Panc1 (cell line): ENCODE data around the gene EVC. TPM values are rescaled to one million over a fixed set of nuclear protein-coding genes. Genes with fewer than 3 reads are reported as not detected.

Experiments used
- ATAC-seq: fragments of 200-7000 bp; cut with Tn5 transposase; 2 replicates; pipeline ENCODE4 v1.9.1; 2020; ENCODE audit warnings: mild to moderate bottlenecking, moderate library complexity
- BruUV-seq: library from RNA; stranded (reverse); fragments of 400-500 nt; replicated peaks from 2 replicates; lab custom pipeline; 2021; lab: Mats Ljungman, UMichigan
- CTCF ChIA-PET: fragments of 300-600 bp; sonication (Branson Sonifier 250); formaldehyde crosslinking; loops from one replicate; lab custom pipeline; 2022; ENCODE audit warnings: antibody characterized with exemption; lab: Charles Lee
- POLR2A ChIA-PET: fragments of 300-600 bp; sonication (Branson Sonifier 250); formaldehyde crosslinking; loops from one replicate; lab custom pipeline; 2022; ENCODE audit warnings: antibody characterized with exemption; lab: Charles Lee
- DNase-seq: peaks from one replicate; pipeline ENCODE4 v3.0.0-alpha.2; 2010; ENCODE audit warnings: low read depth, low spot score
- H3K27ac ChIP-seq: 2 replicates; pipeline ENCODE4 v1.5.1; 2011; ENCODE audit warnings: mild to moderate bottlenecking, low read length, inconsistent platforms
- H3K27me3 ChIP-seq: fragments of 200-500 bp; sonication (Bioruptor generic); 2 replicates; pipeline ENCODE4 v1.6.0; 2014; ENCODE audit warnings: low read length, inconsistent platforms; ENCODE audit not compliant: control insufficient read depth, insufficient read depth
- H3K36me3 ChIP-seq: fragments of 200-500 bp; sonication (Bioruptor generic); 2 replicates; pipeline ENCODE4 v1.5.1; 2014; ENCODE audit warnings: inconsistent platforms, mild to moderate bottlenecking, low read length, moderate library complexity; ENCODE audit not compliant: control insufficient read depth, insufficient read depth
- H3K4me1 ChIP-seq: 2 replicates; pipeline ENCODE4 v1.5.1; 2011; ENCODE audit warnings: inconsistent platforms, mild to moderate bottlenecking, low read length, moderate library complexity; ENCODE audit not compliant: control insufficient read depth, insufficient read depth
- H3K4me3 ChIP-seq, 2 experiments: 2 replicates each; pipeline ENCODE4 v1.5.1; 2011 to 2012; ENCODE audit warnings: low read depth in 2 of 2, low read length in 2 of 2, mild to moderate bottlenecking in 2 of 2, inconsistent platforms in 1 of 2, moderate library complexity in 1 of 2
- H3K9me3 ChIP-seq: fragments of 200-500 bp; sonication (Bioruptor generic); 2 replicates; pipeline ENCODE4 v1.5.1; 2014; ENCODE audit warnings: low read depth, mild to moderate bottlenecking, inconsistent platforms, low read length, moderate library complexity; ENCODE audit not compliant: control insufficient read depth, insufficient read depth
- CTCF ChIP-seq: fragments of 450-650 bp; IDR thresholded peaks from 2 replicates; pipeline ENCODE4 v1.5.1; 2017; ENCODE audit warnings: mild to moderate bottlenecking
- POLR2AphosphoS5 ChIP-seq: IDR thresholded peaks from 2 replicates; pipeline ENCODE4 v1.6.1; 2012; ENCODE audit warnings: mild to moderate bottlenecking, low read depth, low read length, moderate library complexity
- REST ChIP-seq, 2 experiments: IDR thresholded peaks; 2 replicates each; pipeline ENCODE4 v1.6.1; 2011 to 2012; ENCODE audit warnings: low read depth in 2 of 2, control low read depth in 1 of 2, low read length in 1 of 2, mild to moderate bottlenecking in 1 of 2, moderate library complexity in 1 of 2; ENCODE audit not compliant: insufficient read depth in 1 of 2
- SIN3A ChIP-seq: IDR thresholded peaks from 2 replicates; pipeline ENCODE4 v1.6.1; 2012; ENCODE audit warnings: low read depth, mild to moderate bottlenecking, low read length, moderate library complexity, borderline replicate concordance; ENCODE audit not compliant: insufficient read depth
- TCF7L2 ChIP-seq: IDR thresholded peaks from 2 replicates; pipeline ENCODE4 v1.6.1; 2011; ENCODE audit warnings: mild to moderate bottlenecking, low read depth, low read length, inconsistent platforms
- in situ Hi-C: cut with HindIII; loops from 2 replicates; pipeline ENCODE4 v1.10.0; 2016; ENCODE audit warnings: low sequenced_read_pairs, low pct_unique_long_range_greater_than_20kb
- intact Hi-C: fragments of 100-400 bp; cut with micrococcal nuclease; formaldehyde crosslinking; loops from one replicate; pipeline ENCODE4 v1.10.0; 2022; ENCODE audit not compliant: unreplicated experiment
- total RNA-seq: library from RNA; stranded (reverse); gene quantifications from one replicate; pipeline ENCODE4 v1.2.1, GENCODE V29; 2021; ENCODE audit not compliant: unreplicated experiment

The EVC gene
- total RNA-seq, 1 experiment from 2014 or later = 12.1 TPM

DNA sequence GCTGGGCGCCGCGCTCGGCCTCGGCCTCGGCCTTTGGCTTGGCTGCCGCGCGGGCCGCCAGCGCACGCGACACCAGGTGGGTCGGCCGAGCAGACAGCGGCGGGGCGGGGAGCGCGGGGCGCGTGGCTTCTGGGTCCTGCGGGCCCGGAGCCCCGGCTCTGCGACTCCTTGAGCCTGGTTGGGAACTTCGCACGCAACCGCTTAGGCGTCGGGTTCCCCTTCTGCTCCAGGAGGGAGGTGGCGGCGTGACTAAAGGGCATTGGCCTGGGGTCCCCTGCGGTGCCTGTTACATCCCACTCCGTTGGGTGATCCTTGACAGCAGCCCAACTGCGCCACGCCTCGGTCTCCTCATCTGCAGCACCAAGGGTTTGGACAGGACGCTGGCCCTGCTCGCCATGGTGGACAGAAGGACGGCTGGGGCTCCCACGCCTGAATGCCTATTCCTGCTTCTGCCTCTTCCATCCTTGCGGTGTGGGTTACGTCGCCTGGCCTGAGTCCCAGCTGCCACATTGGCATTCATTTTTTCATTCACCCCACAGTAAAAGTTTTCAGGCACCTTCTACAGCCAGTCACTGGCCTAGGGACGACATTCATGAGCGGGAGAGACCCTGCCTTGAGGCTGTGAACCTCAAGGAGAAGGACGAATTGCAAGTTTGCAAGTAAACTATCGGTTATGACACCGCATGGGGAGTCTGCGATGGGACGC is 631 bp downstream of the EVC start:
- no TSS peak for BruUV-seq
- ChIA-PET CTCF (no interaction called here), POLR2A (no interaction called here)
- in situ Hi-C loops (no loop called here), intact Hi-C loops (no loop called here)
- ATAC-seq = peak; percentile 64
- H3K36me3 ChIP-seq = no peaks in the 10 kb centered on the region
- no peaks in the 10 kb centered on the region for H3K27me3 ChIP-seq
- peak overlapping the region; percentile 54 to 59 for H3K4me3 ChIP-seq
- H3K4me1 ChIP-seq = peaks cover 9% of the 10 kb centered on the region
- no peak for DNase-seq
- H3K9me3 ChIP-seq = 0 out of 2 replicates have a peak, but pooled peaks cover 5% of the 10 kb centered on the region
- TF ChIP-seq REST (IDR thresholded peaks at IDR 0.05; ENCODE audit: insufficient read depth in 1 of 2, low read depth in 2 of 2, low read length in 1 of 2) (no peak), SIN3A (no peak), CTCF (peak; percentile 14; the same call in 1 of the 2 replicates), POLR2AphosphoS5 (no peak)
- peak overlapping the region; percentile 54; the same call in 1 of the 2 replicates for H3K27ac ChIP-seq

- no peak overlapping the region for H3K27ac ChIP-seq
- H3K4me1 ChIP-seq = peaks cover 9% of the 10 kb centered on the region
- no peak for ATAC-seq
- BruUV-seq = no TSS peak
- intact Hi-C loops = no loop called here
- TF ChIP-seq POLR2AphosphoS5 (no peak), REST (IDR thresholded peaks at IDR 0.05; ENCODE audit: insufficient read depth in 1 of 2, low read depth in 2 of 2, low read length in 1 of 2) (no peak), SIN3A (no peak), TCF7L2 (no peak), CTCF (no peak)
- POLR2A ChIA-PET = no interaction called here
- no peak for DNase-seq
- H3K4me3 ChIP-seq = no peak overlapping the region; a peak in 1 of 4 replicates
- in situ Hi-C loops = no loop called here
- H3K27me3 ChIP-seq = no peaks in the 10 kb centered on the region
- no peaks in the 10 kb centered on the region for H3K36me3 ChIP-seq
- H3K9me3 ChIP-seq = 0 out of 2 replicates have a peak, but pooled peaks cover 5% of the 10 kb centered on the region
- CTCF ChIA-PET = no interaction called here
Observed at GRCh38 chr4:5712517-5712916, 1.5 kb downstream of the EVC start.
